ENCODE measurements around the gene VPS4B.

DNA sequence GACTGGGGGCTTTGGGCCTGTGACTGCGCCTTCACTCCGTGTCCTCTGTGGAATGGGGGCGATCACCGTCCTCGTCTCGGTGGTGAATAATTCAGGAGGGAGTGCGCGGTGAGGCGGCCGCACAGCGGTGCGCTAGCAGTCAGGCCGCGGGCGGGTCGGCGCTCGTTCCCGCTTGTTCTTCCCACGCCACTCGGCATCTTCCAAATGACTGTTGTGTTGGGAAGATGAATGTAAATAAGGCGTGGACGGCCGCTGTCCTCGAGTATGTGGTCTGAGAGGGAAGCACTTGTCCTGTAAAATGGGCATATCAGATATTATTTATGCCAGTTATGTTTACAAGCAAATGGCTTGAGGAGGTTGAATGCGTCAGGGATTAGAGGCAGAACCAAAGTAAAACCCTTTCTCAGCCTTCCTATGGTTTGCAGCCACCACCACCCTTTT, 608 bp upstream of the VPS4B start:
- TF ChIP-seq POLR2AphosphoS5 (IDR thresholded peaks at IDR 0.05) (no peak), POLR2A (IDR thresholded peaks at IDR 0.05) (no peak)
- TF ChIP-seq, protein P1, sequence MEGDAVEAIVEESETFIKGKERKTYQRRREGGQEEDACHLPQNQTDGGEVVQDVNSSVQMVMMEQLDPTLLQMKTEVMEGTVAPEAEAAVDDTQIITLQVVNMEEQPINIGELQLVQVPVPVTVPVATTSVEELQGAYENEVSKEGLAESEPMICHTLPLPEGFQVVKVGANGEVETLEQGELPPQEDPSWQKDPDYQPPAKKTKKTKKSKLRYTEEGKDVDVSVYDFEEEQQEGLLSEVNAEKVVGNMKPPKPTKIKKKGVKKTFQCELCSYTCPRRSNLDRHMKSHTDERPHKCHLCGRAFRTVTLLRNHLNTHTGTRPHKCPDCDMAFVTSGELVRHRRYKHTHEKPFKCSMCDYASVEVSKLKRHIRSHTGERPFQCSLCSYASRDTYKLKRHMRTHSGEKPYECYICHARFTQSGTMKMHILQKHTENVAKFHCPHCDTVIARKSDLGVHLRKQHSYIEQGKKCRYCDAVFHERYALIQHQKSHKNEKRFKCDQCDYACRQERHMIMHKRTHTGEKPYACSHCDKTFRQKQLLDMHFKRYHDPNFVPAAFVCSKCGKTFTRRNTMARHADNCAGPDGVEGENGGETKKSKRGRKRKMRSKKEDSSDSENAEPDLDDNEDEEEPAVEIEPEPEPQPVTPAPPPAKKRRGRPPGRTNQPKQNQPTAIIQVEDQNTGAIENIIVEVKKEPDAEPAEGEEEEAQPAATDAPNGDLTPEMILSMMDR (IDR thresholded peaks at IDR 0.05), result peak in 1 of 4 experiments; percentile 4

Measured in prostate gland (tissue), 2 donors.